Measurements from ENCODE around the gene CXCL13. TPM values are rescaled to one million over a fixed set of nuclear protein-coding genes. Genes with fewer than 3 reads are reported as not detected.
"Not testable (repeated sequence)": the region's sequence is repeated elsewhere in the genome, so short reads cannot be mapped to it uniquely, and the experiment has no call there.

The CXCL13 gene
- polyA plus RNA-seq, 3 donors from 2014 or later: not detected

GRCh38 chr4:77621254-77621653, 15.6 kb downstream of the CXCL13 start:
- Mint-ChIP-seq H3K36me3 (no peaks in the 10 kb centered on the region), H3K4me3 (no peak overlapping the region), H3K27ac (no peak overlapping the region), H3K4me1 (peaks cover 2 to 8% of the 10 kb centered on the region in 2 donors), H3K27me3 (ENCODE audit: low read depth in 3 of 3) (peaks cover 4 to 8% (median 4%) of the 10 kb centered on the region in 3 donors), H3K9me3 (no peaks in the 10 kb centered on the region)
- no peak for DNase-seq

DNA sequence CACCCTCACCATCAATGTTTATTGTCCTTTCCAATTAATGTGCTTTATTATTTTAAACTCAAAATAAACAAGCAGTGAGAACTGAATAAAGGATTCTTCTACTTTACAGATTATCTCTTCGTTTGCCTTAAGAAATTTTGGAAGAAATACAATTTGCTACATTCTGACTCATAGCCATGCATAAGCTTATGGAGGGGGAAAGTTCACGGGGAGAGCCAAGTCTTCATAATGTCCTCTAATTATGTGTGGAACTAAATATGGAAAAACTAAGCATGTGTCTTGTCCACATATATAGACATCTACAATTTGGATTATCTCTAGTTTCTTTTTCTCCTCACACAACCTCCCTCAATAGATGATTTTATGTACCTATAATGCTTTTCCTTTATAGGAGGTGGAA, 17.5 kb downstream of the CXCL13 start:
- Mint-ChIP-seq H3K27me3 (ENCODE audit: low read depth in 3 of 3) (peaks cover 3 to 6% (median 4%) of the 10 kb centered on the region in 3 donors), H3K9me3 (no peaks in the 10 kb centered on the region), H3K4me1 (peaks cover 2 to 8% of the 10 kb centered on the region in 2 donors), H3K4me3 (no peak overlapping the region), H3K27ac (no peak overlapping the region), H3K36me3 (no peaks in the 10 kb centered on the region)
- DNase-seq: no peak

DNA sequence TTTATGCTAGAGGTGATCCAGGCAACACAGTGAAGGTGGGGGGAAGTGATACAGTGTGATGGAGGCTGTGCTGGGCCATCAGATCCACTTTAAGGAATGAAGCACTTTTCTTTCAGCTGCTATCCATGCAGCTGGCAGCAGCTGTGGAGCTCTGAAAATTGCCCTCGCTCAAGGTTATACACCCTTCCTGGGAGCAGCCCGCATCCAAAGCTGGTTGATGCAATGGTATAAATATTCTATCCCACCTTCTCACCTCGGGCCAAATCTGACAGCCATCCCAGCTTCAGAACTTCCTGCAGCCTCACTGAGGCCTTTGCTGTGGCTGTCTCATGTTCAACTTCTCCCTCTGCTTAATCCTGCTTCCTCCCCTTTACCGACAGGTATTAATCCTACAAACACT, 18.6 kb downstream of the CXCL13 start:
- Mint-ChIP-seq H3K4me1 (no peaks in the 10 kb centered on the region), H3K4me3 (no peak overlapping the region), H3K27me3 (ENCODE audit: low read depth in 3 of 3) (peaks cover 0 to 2% (median 0%) of the 10 kb centered on the region in 3 donors), H3K36me3 (no peaks in the 10 kb centered on the region), H3K27ac (no peak overlapping the region), H3K9me3 (no peaks in the 10 kb centered on the region)
- no peak for DNase-seq

- Mint-ChIP-seq H3K4me1 (no peaks in the 10 kb centered on the region), H3K36me3 (no peaks in the 10 kb centered on the region), H3K27me3 (ENCODE audit: low read depth in 3 of 3) (peaks cover 0 to 2% (median 0%) of the 10 kb centered on the region in 3 donors), H3K27ac (no peak overlapping the region), H3K4me3 (no peak overlapping the region), H3K9me3 (no peaks in the 10 kb centered on the region)
- DNase-seq: no peak
Observed at GRCh38 chr4:77625485-77625884, 19.9 kb downstream of the CXCL13 start.

- no peaks in the 10 kb centered on the region for H3K36me3 Mint-ChIP-seq
- peaks cover 0 to 2% (median 0%) of the 10 kb centered on the region in 3 donors for H3K27me3 Mint-ChIP-seq (ENCODE audit: low read depth in 3 of 3)
- no peak for DNase-seq
- no peaks in the 10 kb centered on the region for H3K4me1 Mint-ChIP-seq
- no peaks in the 10 kb centered on the region for H3K9me3 Mint-ChIP-seq
- H3K27ac Mint-ChIP-seq: no peak overlapping the region
- no peak overlapping the region for H3K4me3 Mint-ChIP-seq
Observed at GRCh38 chr4:77629885-77630284, 24.3 kb downstream of the CXCL13 start.

DNA sequence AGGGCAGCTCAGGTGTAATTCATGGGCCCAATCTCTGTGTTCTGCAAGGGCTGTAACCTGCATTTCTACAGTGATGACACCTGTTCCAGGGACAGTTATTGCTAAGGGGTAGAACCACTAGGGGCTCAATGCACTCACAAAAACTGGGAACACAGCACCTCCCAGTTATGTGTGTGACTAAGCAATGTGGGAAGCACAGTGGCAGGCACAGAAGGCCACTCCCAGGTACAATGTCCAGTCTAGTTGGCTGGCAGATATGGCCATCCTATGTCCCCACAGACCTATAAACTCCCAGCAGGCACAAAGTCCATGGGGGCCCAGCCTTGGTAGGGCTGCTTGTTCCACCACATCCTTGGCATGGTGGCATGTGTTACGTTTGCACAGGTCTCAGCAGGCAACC, 25.7 kb downstream of the CXCL13 start:
- Mint-ChIP-seq H3K9me3 (no peaks in the 10 kb centered on the region), H3K4me1 (no peaks in the 10 kb centered on the region), H3K4me3 (no peak overlapping the region), H3K27ac (no peak overlapping the region), H3K36me3 (no peaks in the 10 kb centered on the region), H3K27me3 (ENCODE audit: low read depth in 3 of 3) (peaks cover 0 to 2% (median 0%) of the 10 kb centered on the region in 3 donors)
- DNase-seq: no peak

DNA sequence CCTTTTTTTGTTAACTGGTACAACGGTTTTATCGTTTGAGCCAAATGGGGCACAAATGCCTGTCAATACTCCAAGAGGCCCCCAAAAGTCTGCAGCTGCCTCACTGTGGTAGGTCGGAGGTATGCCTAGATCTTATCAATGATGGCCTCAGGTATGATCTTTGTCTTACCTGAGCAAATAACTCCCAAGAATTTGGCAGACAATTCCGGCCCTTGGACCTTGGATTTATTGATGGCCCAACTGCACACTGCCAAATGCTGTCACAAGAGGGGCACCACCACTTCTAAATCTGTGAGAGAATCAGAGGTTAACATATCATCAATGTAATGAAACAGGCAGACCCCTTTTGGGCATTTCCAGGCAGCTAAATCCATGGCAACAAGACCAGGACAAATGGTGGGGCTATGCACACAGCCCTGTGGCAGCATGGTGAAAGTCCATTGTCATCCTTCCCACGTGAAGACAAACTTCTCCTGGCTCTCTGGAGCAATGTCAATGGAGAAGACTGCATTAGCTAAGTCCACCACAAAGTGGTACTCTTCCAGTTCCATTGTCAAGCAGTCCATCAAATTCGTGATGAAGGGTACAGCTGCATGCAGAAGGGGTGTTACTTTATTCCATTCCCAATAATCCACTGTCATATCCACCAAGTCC, 28.6 kb downstream of the CXCL13 start:
- H3K36me3 Mint-ChIP-seq: no peaks in the 10 kb centered on the region
- H3K27ac Mint-ChIP-seq: no peak overlapping the region
- no peak overlapping the region for H3K4me3 Mint-ChIP-seq

DNA sequence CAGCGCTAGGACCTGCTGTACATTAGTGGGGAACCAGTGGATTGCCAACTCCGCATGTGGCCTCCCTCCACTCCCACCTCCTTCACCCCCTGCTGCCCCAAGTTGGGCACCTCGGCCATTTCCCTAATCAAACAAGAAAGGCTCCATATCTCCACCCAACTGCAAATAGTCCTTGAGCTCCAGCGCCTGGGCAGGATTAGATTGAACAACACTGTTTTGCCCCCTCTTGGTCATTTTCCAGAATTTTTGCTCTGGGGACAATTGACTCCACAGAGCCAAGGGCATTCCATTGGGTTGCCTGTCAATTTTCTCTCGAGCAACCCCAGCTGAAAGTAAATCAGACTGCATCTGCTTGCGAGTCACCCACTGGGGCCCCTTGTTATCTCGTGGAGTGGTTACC, 29.6 kb downstream of the CXCL13 start:
- Mint-ChIP-seq H3K36me3 (no peaks in the 10 kb centered on the region), H3K4me3 (no peak overlapping the region), H3K4me1 (no peaks in the 10 kb centered on the region), H3K9me3 (no peaks in the 10 kb centered on the region), H3K27me3 (ENCODE audit: low read depth in 3 of 3) (no peaks in the 10 kb centered on the region), H3K27ac (no peak overlapping the region)
- DNase-seq: no peak

More for the DNA sequence above, 28.6 kb downstream of the CXCL13 start:
- Mint-ChIP-seq H3K4me1 (no peaks in the 10 kb centered on the region), H3K9me3 (no peaks in the 10 kb centered on the region), H3K27me3 (ENCODE audit: low read depth in 3 of 3) (no peaks in the 10 kb centered on the region)
- no peak for DNase-seq

- H3K9me3 Mint-ChIP-seq: no peaks in the 10 kb centered on the region
- no peaks in the 10 kb centered on the region for H3K4me1 Mint-ChIP-seq
- DNase-seq: no peak
- no peak overlapping the region for H3K27ac Mint-ChIP-seq
- no peaks in the 10 kb centered on the region for H3K36me3 Mint-ChIP-seq
- no peak overlapping the region for H3K4me3 Mint-ChIP-seq
- H3K27me3 Mint-ChIP-seq (ENCODE audit: low read depth in 3 of 3): no peaks in the 10 kb centered on the region
Observed at GRCh38 chr4:77635876-77636275, 30.3 kb downstream of the CXCL13 start.

GRCh38 chr4:77636902-77637301, 31.3 kb downstream of the CXCL13 start:
- H3K36me3 Mint-ChIP-seq: no peaks in the 10 kb centered on the region
- DNase-seq: no peak

GRCh38 chr4:77644069-77644468, 38.4 kb downstream of the CXCL13 start:
- Mint-ChIP-seq H3K27me3 (ENCODE audit: low read depth in 3 of 3) (peaks cover 0 to 13% (median 0%) of the 10 kb centered on the region in 3 donors), H3K9me3 (peaks cover 11 to 36% (median 22%) of the 10 kb centered on the region in 6 donors)
- H3K27ac Mint-ChIP-seq, H3K36me3 Mint-ChIP-seq, H3K4me1 Mint-ChIP-seq, DNase-seq, H3K4me3 Mint-ChIP-seq: not testable (repeated sequence)

More at GRCh38 chr4:77636902-77637301, 31.3 kb downstream of the CXCL13 start:
- no peaks in the 10 kb centered on the region for H3K27me3 Mint-ChIP-seq (ENCODE audit: low read depth in 3 of 3)
- H3K4me3 Mint-ChIP-seq: no peak overlapping the region
- H3K27ac Mint-ChIP-seq: no peak overlapping the region
- no peaks in the 10 kb centered on the region for H3K9me3 Mint-ChIP-seq
- H3K4me1 Mint-ChIP-seq: no peaks in the 10 kb centered on the region

- DNase-seq: no peak
- Mint-ChIP-seq H3K4me1 (no peaks in the 10 kb centered on the region), H3K9me3 (peaks cover 3 to 10% (median 6%) of the 10 kb centered on the region in 6 donors), H3K36me3 (no peaks in the 10 kb centered on the region), H3K4me3 (no peak overlapping the region), H3K27me3 (ENCODE audit: low read depth in 3 of 3) (peaks cover 0 to 6% (median 5%) of the 10 kb centered on the region in 3 donors), H3K27ac (no peak overlapping the region)
Observed at GRCh38 chr4:77650787-77651186, 45.2 kb downstream of the CXCL13 start.

- Mint-ChIP-seq H3K27me3 (ENCODE audit: low read depth in 3 of 3) (peaks cover 0 to 6% (median 1%) of the 10 kb centered on the region in 3 donors), H3K4me1 (no peaks in the 10 kb centered on the region), H3K36me3 (peaks cover 0 to 3% (median 0%) of the 10 kb centered on the region in 3 donors), H3K4me3 (no peak overlapping the region), H3K27ac (no peak overlapping the region), H3K9me3 (peaks cover under 1 to 4% (median 2%) of the 10 kb centered on the region in 6 donors)
- DNase-seq: no peak
Observed at GRCh38 chr4:77651820-77652219, 46.2 kb downstream of the CXCL13 start.

DNA sequence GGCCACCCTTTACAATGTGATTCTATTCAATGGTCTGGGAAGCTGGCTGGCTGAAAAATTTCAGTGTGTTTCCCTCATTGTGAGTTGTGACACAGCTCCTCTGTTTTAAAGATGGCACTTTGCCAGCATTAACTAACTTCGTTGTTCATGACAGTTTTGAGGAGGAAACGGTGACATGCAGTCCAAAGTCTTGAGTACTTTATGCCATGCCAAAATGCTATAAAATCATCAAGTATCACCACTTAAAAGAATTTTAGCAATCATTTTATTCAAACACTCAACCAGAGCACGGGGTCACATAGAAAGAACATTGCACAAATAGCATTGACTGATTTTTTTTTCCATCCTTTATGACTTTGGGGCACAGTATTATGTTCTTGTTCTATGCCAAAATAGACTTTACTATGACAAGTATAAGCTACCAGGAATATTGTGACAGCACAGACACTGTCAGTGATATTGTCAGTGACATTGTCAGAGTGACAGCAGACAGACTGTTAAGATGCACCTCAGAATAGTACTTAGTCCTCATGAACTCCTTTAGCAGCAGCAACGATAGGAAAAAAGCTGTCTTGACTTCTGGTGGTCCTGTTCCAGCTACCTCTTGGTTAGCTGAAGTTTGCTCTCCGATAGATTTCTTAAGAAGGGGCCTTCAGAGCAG, 46.7 kb downstream of the CXCL13 start:
- H3K4me1 Mint-ChIP-seq: no peaks in the 10 kb centered on the region
- H3K36me3 Mint-ChIP-seq: peaks cover 0 to 4% (median 0%) of the 10 kb centered on the region in 3 donors
- DNase-seq: no peak
- H3K4me3 Mint-ChIP-seq: no peak overlapping the region
- H3K27me3 Mint-ChIP-seq (ENCODE audit: low read depth in 3 of 3): peaks cover 0 to 7% (median 0%) of the 10 kb centered on the region in 3 donors
- peaks cover 0 to 5% (median 1%) of the 10 kb centered on the region in 6 donors for H3K9me3 Mint-ChIP-seq
- H3K27ac Mint-ChIP-seq: no peak overlapping the region
